ENCODE measurements around the gene PTGR2.
"Not testable (repeated sequence)": the region's sequence is repeated elsewhere in the genome, so short reads cannot be mapped to it uniquely, and the experiment has no call there.

Gene PTGR2

DNA sequence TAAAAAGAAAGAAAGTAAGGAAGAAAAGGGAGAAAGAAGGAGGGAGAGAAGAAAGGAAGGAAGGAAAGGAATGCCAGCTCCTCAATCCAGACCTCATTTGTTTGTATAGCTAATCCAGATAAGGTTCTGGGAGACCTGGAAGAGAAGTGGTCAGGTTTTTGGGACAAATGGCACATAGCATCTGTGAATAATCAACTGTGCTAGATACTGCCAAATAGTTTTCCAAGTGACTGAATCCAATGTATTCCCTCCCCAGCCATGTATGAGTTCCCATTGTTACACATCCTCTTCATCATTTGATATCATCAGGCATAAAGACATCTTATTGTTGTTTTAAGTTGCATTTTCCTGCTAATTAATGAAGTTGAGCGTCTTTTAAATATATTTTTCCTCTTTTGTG lies 18.6 kb upstream of the PTGR2 start:
- DNase-seq (ENCODE audit: low spot score), result no peak

DNA sequence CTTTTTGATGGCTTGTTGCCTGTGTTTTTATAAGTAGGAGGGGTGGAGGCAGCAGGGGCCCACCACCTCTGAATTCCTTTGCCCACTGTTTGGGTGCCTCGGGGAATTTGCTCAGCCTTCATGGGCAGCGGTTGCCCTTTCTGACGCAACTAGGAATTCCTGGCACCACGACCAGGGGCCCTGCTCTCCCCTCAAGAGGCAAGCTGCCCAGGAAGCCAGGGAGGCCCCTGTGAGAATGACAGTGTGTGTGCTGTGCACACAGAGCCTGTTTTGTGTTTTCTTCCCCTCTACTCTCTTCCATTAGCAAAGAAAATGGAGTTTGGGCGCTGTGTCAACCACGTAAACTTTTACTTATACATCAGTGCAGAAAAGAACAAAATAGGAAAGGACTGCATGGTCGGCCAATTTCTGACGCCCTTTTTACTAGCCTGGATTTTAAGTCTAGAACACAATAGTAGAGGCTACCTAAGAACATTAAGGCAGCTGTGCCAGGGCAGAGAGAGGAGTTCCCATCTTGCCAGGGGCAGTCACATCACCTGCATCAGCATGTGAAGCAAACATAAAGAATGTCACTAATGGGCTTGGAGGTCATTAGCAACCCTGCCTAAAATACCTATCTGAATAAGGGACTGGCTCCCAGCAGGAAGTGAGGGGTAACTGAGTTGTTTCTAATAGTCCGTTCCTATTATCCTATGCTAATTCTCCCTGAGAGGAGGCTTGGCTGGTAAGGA lies 17.9 kb upstream of the PTGR2 start:
- no peak for DNase-seq (ENCODE audit: low spot score)

DNA sequence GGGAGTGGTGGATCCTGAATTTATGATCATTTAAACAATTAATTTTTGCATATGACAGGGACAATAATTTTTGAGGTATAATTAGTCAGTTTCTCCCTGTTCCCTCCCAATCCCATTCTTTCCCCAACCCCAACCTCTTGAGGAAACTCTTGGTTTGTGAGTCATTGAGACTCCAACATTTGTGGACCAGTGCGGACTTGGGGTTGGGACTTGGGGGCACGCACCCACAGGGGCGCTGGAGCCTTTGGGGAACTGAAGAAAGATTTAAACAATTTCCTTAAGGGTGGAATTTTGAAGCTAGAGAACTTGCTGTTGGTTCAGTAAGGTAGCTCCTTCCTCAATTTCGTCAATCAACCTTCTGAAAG lies 17.4 kb upstream of the PTGR2 start:
- DNase-seq (ENCODE audit: low spot score), result no peak

GRCh38 chr14:73838293-73839034 lies 13.2 kb upstream of the PTGR2 start:
- not testable (repeated sequence) for DNase-seq (ENCODE audit: low spot score)

GRCh38 chr14:73842201-73842600 lies 9.4 kb upstream of the PTGR2 start:
- no peak for DNase-seq (ENCODE audit: low spot score)

GRCh38 chr14:73842851-73843250 lies 8.8 kb upstream of the PTGR2 start:
- DNase-seq (ENCODE audit: low spot score), result no peak

GRCh38 chr14:73843296-73843695 lies 8.3 kb upstream of the PTGR2 start:
- DNase-seq (ENCODE audit: low spot score), result no peak

- no peak for DNase-seq (ENCODE audit: low spot score)
Observed at GRCh38 chr14:73846947-73847346, 4.7 kb upstream of the PTGR2 start.

DNA sequence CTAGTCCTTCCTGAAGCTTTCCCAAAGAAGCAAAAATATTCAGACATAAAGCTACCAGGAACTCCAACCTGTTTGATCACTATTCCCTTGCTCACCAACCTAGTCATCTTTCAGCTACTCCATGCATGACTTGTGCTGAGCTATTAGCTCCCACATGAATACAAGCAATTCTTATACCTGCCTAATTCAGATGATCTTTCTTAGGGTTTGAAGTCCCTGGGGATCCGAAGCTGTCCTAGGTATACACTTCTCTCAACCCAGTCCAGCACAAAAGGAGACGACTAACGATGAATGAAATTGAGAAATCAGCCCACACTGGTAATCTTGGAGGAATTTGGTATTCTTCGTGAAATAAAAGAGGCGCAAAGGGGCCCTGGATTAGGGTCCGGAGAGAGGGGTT lies 631 bp upstream of the PTGR2 start:
- no peak for DNase-seq (ENCODE audit: low spot score)

DNA sequence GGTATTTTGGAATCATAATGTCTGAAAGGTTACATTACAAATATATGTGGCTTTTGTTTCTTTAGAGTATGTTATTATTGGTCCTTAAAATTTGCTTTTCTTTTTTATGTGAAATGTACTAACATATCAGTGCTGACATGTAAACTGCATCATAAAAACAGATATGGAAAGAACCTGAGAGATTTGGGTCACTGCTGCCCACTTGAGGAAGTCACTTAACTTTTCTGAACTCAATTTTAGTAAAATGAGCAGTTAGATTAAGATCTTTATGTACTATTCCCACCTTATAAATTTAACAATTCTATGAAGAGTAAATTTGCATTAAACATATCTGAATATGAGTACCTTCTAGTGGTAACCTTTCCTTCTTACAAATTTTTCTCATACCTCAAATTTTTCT lies 7.5 kb downstream of the PTGR2 start:
- DNase-seq (ENCODE audit: low spot score), result no peak

DNA sequence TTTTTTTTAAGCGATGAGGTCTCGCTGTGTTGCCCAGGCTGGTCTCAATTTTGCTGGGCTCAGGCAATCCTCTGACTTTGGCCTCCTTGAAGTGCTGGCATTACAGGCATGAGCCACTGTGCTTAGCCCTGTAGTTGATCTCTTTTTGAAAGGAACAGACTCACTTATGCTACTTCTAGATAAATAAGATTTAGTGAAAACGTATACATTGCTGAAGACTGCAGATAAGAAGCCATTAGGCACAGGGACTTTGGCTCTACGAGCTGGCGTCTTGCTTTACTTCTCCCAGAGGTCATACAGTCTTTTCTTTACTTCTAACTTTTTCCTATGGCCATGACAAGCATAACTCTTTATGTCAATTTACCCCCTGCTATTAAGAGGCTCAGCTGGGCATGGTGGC lies 9.4 kb downstream of the PTGR2 start:
- DNase-seq (ENCODE audit: low spot score), result no peak

GRCh38 chr14:73862480-73862879 lies 10.8 kb downstream of the PTGR2 start:
- DNase-seq (ENCODE audit: low spot score), result no peak

DNA sequence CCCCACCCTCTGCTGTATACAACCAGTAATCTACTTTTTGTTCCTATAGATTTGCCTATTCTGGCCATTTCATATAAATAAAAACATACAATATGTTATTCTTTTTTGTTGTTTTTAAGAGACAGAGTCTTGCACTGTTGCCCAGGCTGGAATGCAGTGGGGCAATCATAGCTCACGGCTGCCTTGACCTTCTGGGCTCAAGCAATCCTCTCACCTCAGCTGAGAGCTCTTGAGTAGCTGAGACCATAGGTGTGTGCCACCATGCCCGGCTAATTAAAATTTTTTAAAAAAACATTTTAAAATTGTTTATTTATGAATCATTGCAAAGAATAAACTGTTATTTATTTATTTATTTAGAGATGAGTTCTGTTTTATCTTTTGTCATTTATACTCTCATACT lies 11.6 kb downstream of the PTGR2 start:
- no peak for DNase-seq (ENCODE audit: low spot score)

GRCh38 chr14:73865534-73866113 lies 14.0 kb downstream of the PTGR2 start:
- no peak for DNase-seq (ENCODE audit: low spot score)

DNA sequence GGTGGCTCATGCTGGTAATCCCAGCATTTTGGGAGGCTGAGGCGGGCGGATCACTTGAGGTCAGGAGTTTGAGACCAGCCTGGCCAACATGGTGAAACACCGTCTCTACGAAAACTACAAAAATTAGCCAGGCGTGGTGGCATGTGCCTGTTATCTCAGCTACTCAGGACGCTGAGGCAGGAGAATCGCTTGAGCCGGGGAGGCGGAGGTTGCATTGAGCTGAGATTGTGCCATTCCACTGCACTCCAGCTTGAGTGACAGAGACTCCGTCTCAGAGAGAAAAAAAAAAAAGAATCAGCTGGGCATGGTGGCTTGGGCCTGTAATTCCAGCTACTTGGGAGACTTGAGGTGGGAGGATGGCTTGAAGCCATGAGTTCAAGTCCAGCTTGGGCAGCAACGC lies 18.1 kb downstream of the PTGR2 start:
- DNase-seq (ENCODE audit: low spot score), result not testable (repeated sequence)

DNA sequence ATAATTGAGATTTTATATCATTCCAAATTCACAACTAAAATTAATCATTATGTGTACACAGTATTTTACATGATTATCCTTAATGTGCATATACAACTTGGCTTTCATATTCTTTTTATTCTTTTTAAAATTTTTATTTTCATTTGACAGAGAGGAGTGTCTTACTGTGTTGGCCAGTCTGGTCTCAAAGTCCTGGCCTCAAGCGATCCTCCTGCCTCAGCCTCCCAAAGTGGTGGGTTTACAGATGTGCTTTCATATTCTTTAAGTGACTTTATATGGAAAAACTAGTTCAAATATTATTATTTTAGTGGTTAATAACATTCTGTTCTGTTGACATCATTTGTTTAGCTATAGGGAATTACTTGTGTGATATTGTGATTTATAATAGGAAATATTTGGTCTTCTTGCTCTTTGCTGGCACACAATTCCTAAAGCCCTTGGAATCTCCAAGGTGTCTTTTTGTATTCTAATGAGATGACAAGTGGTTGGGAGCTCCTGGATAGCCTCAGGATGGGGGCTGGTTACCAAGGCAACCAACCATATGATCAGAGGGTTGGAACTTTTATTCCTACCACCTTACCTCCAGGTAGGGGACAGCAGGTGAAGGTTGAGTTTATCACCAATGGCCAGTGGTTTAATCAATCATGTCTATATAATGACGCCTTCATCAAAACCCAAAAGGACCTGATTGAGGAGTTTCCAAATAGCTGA lies 19.0 kb downstream of the PTGR2 start:
- no peak for DNase-seq (ENCODE audit: low spot score)

DNA sequence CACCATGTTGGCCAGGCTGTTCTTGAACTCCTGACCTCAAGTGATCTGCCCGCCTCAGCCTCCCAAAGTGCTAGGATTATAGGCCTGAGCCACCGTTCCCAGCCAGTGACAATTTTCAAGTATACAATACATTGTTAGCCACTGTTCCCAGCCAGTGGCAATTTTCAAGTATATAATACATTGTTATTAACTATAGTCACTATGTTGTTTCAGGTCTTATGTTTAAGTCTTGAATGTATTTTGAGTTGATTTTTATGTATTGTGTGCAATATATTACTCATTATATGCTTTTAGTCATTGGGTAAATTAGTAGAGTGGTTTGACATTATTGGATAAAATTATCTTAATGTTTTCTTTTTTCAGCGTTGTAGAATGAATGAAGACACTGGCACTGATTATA lies 22.0 kb downstream of the PTGR2 start:
- DNase-seq (ENCODE audit: low spot score), result no peak

GRCh38 chr14:73877790-73878189 lies 26.2 kb downstream of the PTGR2 start:
- DNase-seq (ENCODE audit: low spot score), result no peak

GRCh38 chr14:73878436-73878835 lies 26.8 kb downstream of the PTGR2 start:
- DNase-seq (ENCODE audit: low spot score), result no peak

DNA sequence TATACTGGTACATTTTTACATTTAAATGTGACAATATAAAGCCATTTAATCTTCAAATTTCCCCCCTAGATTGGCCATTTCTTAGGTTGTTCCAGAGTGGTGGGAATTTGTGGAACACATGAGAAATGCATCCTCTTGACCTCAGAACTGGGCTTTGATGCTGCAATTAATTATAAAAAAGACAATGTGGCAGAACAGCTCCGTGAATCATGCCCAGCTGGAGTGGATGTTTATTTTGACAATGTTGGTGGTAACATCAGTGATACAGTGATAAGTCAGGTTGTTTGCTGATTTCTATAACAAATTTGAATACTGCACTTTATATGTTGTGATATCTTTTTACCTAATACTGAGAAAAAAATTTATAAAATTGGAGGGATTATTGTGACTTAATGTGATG lies 27.4 kb downstream of the PTGR2 start:
- no peak for DNase-seq (ENCODE audit: low spot score)

DNA sequence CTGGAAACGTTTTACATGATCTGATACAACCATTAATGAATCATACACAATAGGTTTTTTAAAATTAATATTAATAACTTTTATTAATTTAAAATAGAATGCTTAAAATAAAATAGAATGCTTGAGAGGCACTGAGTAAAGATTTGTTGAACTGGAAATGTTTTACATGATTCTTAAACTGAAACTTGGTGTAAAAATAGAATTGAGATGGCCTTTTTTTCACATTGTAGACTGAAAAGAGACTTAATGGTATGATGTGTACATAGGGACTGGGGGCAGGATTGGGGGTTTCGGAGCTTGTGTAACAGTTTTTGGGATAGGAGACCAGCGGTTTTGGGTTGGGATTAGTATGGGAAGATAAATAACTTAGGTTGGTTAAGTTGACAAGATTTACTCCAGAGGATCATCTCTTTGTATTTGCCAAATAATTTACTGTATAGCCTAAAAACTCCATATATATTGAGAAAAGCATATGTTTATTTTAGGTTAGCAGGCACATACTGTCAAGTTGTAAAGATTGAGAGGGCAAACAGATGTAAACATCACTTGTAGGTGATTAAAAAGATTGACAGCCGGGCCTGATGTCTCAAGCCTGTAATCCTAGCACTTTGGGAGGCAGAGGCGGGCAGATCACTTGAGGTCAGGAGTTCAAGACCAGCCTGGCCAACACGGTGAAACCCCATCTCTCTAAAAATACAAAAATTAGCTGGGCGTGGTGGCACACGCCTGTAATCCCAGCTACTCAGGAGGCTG lies 33.0 kb downstream of the PTGR2 start:
- no peak for DNase-seq (ENCODE audit: low spot score)
